K562 (cell line): Measurements from ENCODE around the gene DISC1. TPM values are rescaled to one million over a fixed set of nuclear protein-coding genes. Genes with fewer than 3 reads are reported as not detected.

Experiments
- ATAC-seq: fragments of 200-7000 bp; cut with Tn5 transposase; 3 replicates; pipeline ENCODE4 v1.9.1; 2020; ENCODE audit warnings: moderate library complexity
- BruUV-seq: library from RNA; stranded (reverse); fragments of 400-500 nt; replicated peaks from 2 replicates; lab custom pipeline; 2021; lab: Mats Ljungman, UMichigan
- CTCF ChIA-PET: fragments of 300-600 bp; formaldehyde crosslinking; extraction: SDS; loops from one replicate; lab custom pipeline; 2021; ENCODE audit warnings: low intra/inter-chr PET ratio; lab: Yijun Ruan, JAX
- POLR2A ChIA-PET: fragments of 300-600, 350-650 bp; sonication (Branson Sonifier 250); formaldehyde crosslinking; extraction: SDS; loops from one replicate; lab custom pipeline; 2021; ENCODE audit warnings: antibody characterized with exemption, inconsistent platforms; lab: Yijun Ruan, JAX
- DNase-seq, 4 experiments: peaks; one replicate each; pipeline versions ENCODE4 v3.0.0 to v3.0.0-alpha.2; 2011 to 2018; ENCODE audit warnings: low spot score in 3 of 4, mixed read lengths in 3 of 4; ENCODE audit errors: extremely low read depth in 1 of 4
- FAIRE-seq: peaks from 2 replicates; lab custom pipeline; 2011; peaks lifted over from hg19 to GRCh38; lab: Jason Lieb, UNC
- H2AFZ ChIP-seq: 2 replicates; pipeline ENCODE4 v1.6.0; 2011; ENCODE audit warnings: low read depth, low read length, control low read depth, inconsistent platforms
- H3K27ac ChIP-seq: fragments of 200-600 bp; 3 replicates; pipeline ENCODE4 v1.8.0; 2011; ENCODE audit warnings: low read depth, mild to moderate bottlenecking, control low read depth, inconsistent platforms, low read length, moderate library complexity, mixed read lengths; ENCODE audit errors: extremely low read depth
- H3K27me3 ChIP-seq, 2 experiments: fragments of 300-600 bp in 1 of 2; 2 replicates in 1 of 2; 3 replicates in 1 of 2; pipeline versions ENCODE4 v1.6.0 to v1.8.0; 2011; ENCODE audit warnings: inconsistent platforms in 2 of 2, low read length in 2 of 2, mild to moderate bottlenecking in 1 of 2, mixed read lengths in 1 of 2, moderate library complexity in 1 of 2; ENCODE audit not compliant: control insufficient read depth in 2 of 2, insufficient read depth in 2 of 2
- H3K36me3 ChIP-seq: fragments of 300-600 bp; 3 replicates; pipeline ENCODE4 v1.8.0; 2011; ENCODE audit warnings: mild to moderate bottlenecking, low read length, inconsistent platforms; ENCODE audit not compliant: control insufficient read depth, insufficient read depth
- H3K4me1 ChIP-seq, 2 experiments: fragments of 200-600 bp in 1 of 2; replicated peaks in 1 of 2; 2 replicates in 1 of 2; 3 replicates in 1 of 2; pipeline versions ENCODE4 v1.5.1 to v1.8.0; 2011; ENCODE audit warnings: inconsistent platforms in 2 of 2, low read length in 2 of 2, mild to moderate bottlenecking in 1 of 2, mixed read lengths in 1 of 2, moderate library complexity in 1 of 2; ENCODE audit not compliant: control insufficient read depth in 2 of 2, insufficient read depth in 2 of 2
- H3K4me2 ChIP-seq: 2 replicates; pipeline ENCODE4 v1.6.1; 2011; ENCODE audit warnings: low read length, control low read depth, inconsistent platforms, mixed read lengths; ENCODE audit not compliant: insufficient read depth
- H3K4me3 ChIP-seq: fragments of 200-600 bp; sonication (generic), shearing (Covaris generic); 2 replicates; pipeline ENCODE4 v1.5.1; 2016; ENCODE audit warnings: control low read depth, inconsistent platforms
- H3K79me2 ChIP-seq: fragments of 200-600 bp; 3 replicates; pipeline ENCODE4 v1.8.0; 2011; ENCODE audit warnings: low read length, inconsistent platforms; ENCODE audit not compliant: control insufficient read depth, insufficient read depth
- H3K9ac ChIP-seq, 2 experiments: 2 replicates each; pipeline versions ENCODE4 v1.6.0 to v1.6.1; 2011; ENCODE audit warnings: low read depth in 2 of 2, low read length in 2 of 2, control low read depth in 1 of 2, inconsistent platforms in 1 of 2, mild to moderate bottlenecking in 1 of 2, mixed read lengths in 1 of 2; ENCODE audit not compliant: insufficient read depth in 1 of 2
- H3K9me1 ChIP-seq: one replicate; pipeline ENCODE4 v1.6.0; 2011; ENCODE audit warnings: inconsistent platforms, mild to moderate bottlenecking, low read length, moderate library complexity; ENCODE audit not compliant: control insufficient read depth, insufficient read depth
- H3K9me3 ChIP-seq: replicated peaks from 2 replicates; pipeline ENCODE4 v1.5.1; 2011; ENCODE audit warnings: low read depth, low read length, inconsistent platforms; ENCODE audit not compliant: control insufficient read depth, insufficient read depth
- H4K20me1 ChIP-seq: replicated peaks from 2 replicates; pipeline ENCODE4 v1.6.1; 2011; ENCODE audit warnings: low read length, inconsistent platforms, mixed read lengths; ENCODE audit not compliant: control insufficient read depth, insufficient read depth
- CREBBP ChIP-seq: IDR thresholded peaks from one replicate; pipeline ENCODE4 v1.6.1; 2012; ENCODE audit warnings: low read depth, mild to moderate bottlenecking, control low read depth, inconsistent platforms, low read length
- FOXO4 ChIP-seq: fragments of 450-650 bp; formaldehyde crosslinking; IDR thresholded peaks from 2 replicates; pipeline ENCODE4 v1.4.0; 2020; ENCODE audit warnings: mild to moderate bottlenecking, moderate library complexity
- IRF2 ChIP-seq: sonication (generic); formaldehyde crosslinking; IDR thresholded peaks from 2 replicates; pipeline ENCODE4 v1.8.1; 2022; ENCODE audit warnings: mild to moderate bottlenecking, missing genetic modification reagents
- MBD1 ChIP-seq: fragments of 250-450 bp; sonication (Bioruptor Pico); IDR thresholded peaks from 2 replicates; pipeline ENCODE4 v1.8.0; 2022; ENCODE audit warnings: inconsistent platforms
- MXD1 ChIP-seq: fragments of 250-450 bp; sonication (Bioruptor Pico); IDR thresholded peaks from 2 replicates; pipeline ENCODE4 v1.8.0; 2021; ENCODE audit warnings: borderline replicate concordance, mild to moderate bottlenecking, moderate library complexity; ENCODE audit not compliant: poor library complexity, severe bottlenecking
- NFE2L1 ChIP-seq: fragments of 450-650 bp; IDR thresholded peaks from 2 replicates; pipeline ENCODE4 v1.6.1; 2016; ENCODE audit warnings: missing genetic modification characterization, low read depth, mild to moderate bottlenecking, missing compliant biosample characterization, moderate library complexity, borderline replicate concordance
- SMAD3 ChIP-seq: fragments of 450-650 bp; formaldehyde crosslinking; conservative IDR thresholded peaks from 2 replicates; pipeline ENCODE4 v1.4.0; 2020; ENCODE audit warnings: mild to moderate bottlenecking
- TSC22D4 ChIP-seq: fragments of 450-650 bp; IDR thresholded peaks from 2 replicates; pipeline ENCODE4 v1.6.1; 2016; ENCODE audit warnings: missing genetic modification characterization, missing biosample characterization, control low read depth
- XRCC4 ChIP-seq: IDR thresholded peaks from one replicate; pipeline ENCODE4 v1.6.1; 2011; ENCODE audit not compliant: insufficient read depth, insufficient read length; ENCODE audit errors: extremely low read depth
- ZC3H4 ChIP-seq: sonication (generic); formaldehyde crosslinking; IDR thresholded peaks from 2 replicates; pipeline ENCODE4 v1.9.0; 2021; ENCODE audit warnings: missing genetic modification reagents, borderline replicate concordance
- ZNF134 ChIP-seq: fragments of 250-450 bp; sonication (Bioruptor Pico); conservative IDR thresholded peaks from 2 replicates; pipeline ENCODE4 v1.4.0; 2020
- ZNF140 ChIP-seq: fragments of 250-450 bp; sonication (Bioruptor Pico); IDR thresholded peaks from 2 replicates; pipeline ENCODE4 v1.8.0; 2021; ENCODE audit warnings: moderate library complexity, mild to moderate bottlenecking, inconsistent platforms
- ZNF282 ChIP-seq: sonication (generic); formaldehyde crosslinking; IDR thresholded peaks from 2 replicates; pipeline ENCODE4 v1.8.1; 2023; ENCODE audit warnings: missing genetic modification reagents
- ZNF518B ChIP-seq: fragments of 250-450 bp; sonication (Bioruptor Pico); IDR thresholded peaks from 2 replicates; pipeline ENCODE4 v1.5.0; 2021; ENCODE audit warnings: mild to moderate bottlenecking, moderate library complexity
- WGBS: fragments of 100-300 bp; shearing (Covaris generic); methylation state at CpG from one replicate; pipeline ENCODE4 v1.1.6; 2016; ENCODE audit warnings: low coverage, mixed read lengths; ENCODE audit not compliant: insufficient coverage; ENCODE audit errors: missing lambda C conversion rate; 5-methylcytosine and 5-hydroxymethylcytosine counted together
- in situ Hi-C: fragments of 300-500 bp; cut with MboI; formaldehyde crosslinking; loops from 4 replicates; pipeline ENCODE4 v1.15.0; 2018; ENCODE audit warnings: inconsistent platforms, mixed read lengths
- intact Hi-C: fragments of 100-400 bp; cut with micrococcal nuclease; formaldehyde crosslinking; loops from 2 replicates; pipeline ENCODE4 v1.14.2; 2022
- polyA plus RNA-seq, 8 experiments: library from polyadenylated mRNA; depleted of rRNA in 4 of 8; stranded (reverse) in 5 of 8; unstranded in 3 of 8; fragments of >200 nt; fragmentation: Nextera tagmentation in 2 of 8; fragmentation: Illumina TruSeq in 1 of 8; extraction: Ambion mirVana in 2 of 8; extraction: Trizol in 1 of 8; gene quantifications; 2 replicates each; pipeline versions ENCODE4 v1.2.1 to v1.2.3, GENCODE V29; 2011 to 2014; ENCODE audit warnings: inconsistent platforms in 1 of 8, missing spikeins in 1 of 8
- total RNA-seq, 7 experiments: library from RNA; depleted of rRNA in 6 of 7; stranded (reverse); fragments of >200 nt in 6 of 7; fragmentation: Illumina TruSeq in 2 of 7; extraction: Trizol in 2 of 7; gene quantifications; 2 replicates each; pipeline versions ENCODE4 v1.2.1 to v1.2.3, GENCODE V29; 2011 to 2021; ENCODE audit warnings: low replicate concordance in 1 of 7

Gene DISC1
- total and polyA plus RNA-seq, 9 of the 15 experiments (the other 6 are each of a cell fraction or from before 2014, with no cell fraction given), result 0.01 to 0.11 (median 0.08) TPM; not detected in 1

GRCh38 chr1:232033285-232033684, 406.7 kb downstream of the DISC1 start:
- FAIRE-seq, result no peak
- Histone ChIP-seq H3K4me3 (no peak overlapping the region), H4K20me1 (no peaks in the 10 kb centered on the region), H3K9me1 (no peaks in the 10 kb centered on the region), H3K27ac (no peak overlapping the region), H3K36me3 (no peaks in the 10 kb centered on the region), H2AFZ (no peak overlapping the region), H3K79me2 (no peaks in the 10 kb centered on the region), H3K9me3 (no peaks in the 10 kb centered on the region; the same call in 1 of the 2 replicates), H3K4me2 (no peak overlapping the region), H3K9ac (no peak overlapping the region), H3K27me3 (no peaks in the 10 kb centered on the region), H3K4me1 (no peaks in the 10 kb centered on the region)
- no TSS peak for BruUV-seq
- in situ Hi-C loops (no loop called here), intact Hi-C loops (no loop called here)
- CTCF ChIA-PET, result no interaction called here
- POLR2A ChIA-PET, result no interaction called here
- DNase-seq, result no peak
- 0% methylated on average over 4 of the region's 4 CpGs for WGBS
- ATAC-seq, result no peak
- TF ChIP-seq ZNF140 (CRISPR knock-in tag), result no peak
- TF ChIP-seq ZNF134 (CRISPR knock-in tag), result no peak
- TF ChIP-seq FOXO4 (CRISPR knock-in tag), result no peak
- no peak for TF ChIP-seq IRF2
- no peak for TF ChIP-seq CREBBP
- TF ChIP-seq XRCC4, result no peak
- no peak for TF ChIP-seq SMAD3 (CRISPR knock-in tag)
- TF ChIP-seq MXD1 (CRISPR knock-in tag), result no peak
- no peak for TF ChIP-seq TSC22D4 (tag)
- TF ChIP-seq NFE2L1 (tag), result no peak
- TF ChIP-seq MBD1 (CRISPR knock-in tag), result no peak
- TF ChIP-seq ZNF518B (CRISPR knock-in tag), result no peak
- no peak for TF ChIP-seq ZNF282 (CRISPR knock-in tag)
- no peak for TF ChIP-seq ZC3H4 (CRISPR knock-in tag)
